SK-N-SH treated with all-trans-retinoic acid at 6 μM for 48 hours (cell line): Measurements from ENCODE around the gene HELZ2.

Experiments used
- ATAC-seq: fragments of 200-7000 bp; cut with Tn5 transposase; 3 replicates; pipeline ENCODE4 v1.9.1; 2020; ENCODE audit warnings: mild to moderate bottlenecking, moderate library complexity
- ARNTL ChIP-seq: fragments of 450-650 bp; formaldehyde crosslinking; IDR thresholded peaks from 2 replicates; pipeline ENCODE4 v1.5.0; 2020; ENCODE audit warnings: low read depth, mild to moderate bottlenecking, moderate library complexity, borderline replicate concordance
- CREB5 ChIP-seq: fragments of 250-450 bp; sonication (Bioruptor Pico); IDR thresholded peaks from 2 replicates; pipeline ENCODE4 v1.5.1; 2020; ENCODE audit warnings: low read depth, mild to moderate bottlenecking, moderate library complexity
- CSDC2 ChIP-seq: fragments of 250-450 bp; sonication (Bioruptor Pico); IDR thresholded peaks from 2 replicates; pipeline ENCODE4 v1.5.0; 2020; ENCODE audit warnings: mild to moderate bottlenecking, moderate library complexity
- ESRRG ChIP-seq: fragments of 250-450 bp; sonication (Bioruptor Pico); IDR thresholded peaks from 2 replicates; pipeline ENCODE4 v1.6.1; 2021; ENCODE audit warnings: mild to moderate bottlenecking
- GLIS3 ChIP-seq: fragments of 250-450 bp; sonication (Bioruptor Pico); IDR thresholded peaks from 2 replicates; pipeline ENCODE4 v1.5.0; 2020; ENCODE audit warnings: mild to moderate bottlenecking, moderate library complexity
- ISL1 ChIP-seq: fragments of 250-450 bp; sonication (Bioruptor Pico); IDR thresholded peaks from 2 replicates; pipeline ENCODE4 v2.1.2; 2022; ENCODE audit warnings: mild to moderate bottlenecking, moderate library complexity
- OSR1 ChIP-seq: fragments of 250-450 bp; sonication (Bioruptor Pico); IDR thresholded peaks from 2 replicates; pipeline ENCODE4 v1.8.0; 2022; ENCODE audit warnings: moderate library complexity, mild to moderate bottlenecking, inconsistent platforms
- PATZ1 ChIP-seq: fragments of 250-450 bp; sonication (Bioruptor Pico); IDR thresholded peaks from 2 replicates; pipeline ENCODE4 v1.8.0; 2020; ENCODE audit warnings: mild to moderate bottlenecking, moderate library complexity, borderline replicate concordance
- POU6F1 ChIP-seq: fragments of 250-450 bp; sonication (Bioruptor Pico); IDR thresholded peaks from 2 replicates; pipeline ENCODE4 v1.8.0; 2021; ENCODE audit warnings: low read depth, mild to moderate bottlenecking, moderate library complexity, borderline replicate concordance
- PPARA ChIP-seq: fragments of 250-450 bp; sonication (Bioruptor Pico); IDR thresholded peaks from 2 replicates; pipeline ENCODE4 v1.5.0; 2020; ENCODE audit warnings: mild to moderate bottlenecking, borderline replicate concordance
- RARB ChIP-seq: fragments of 250-450 bp; sonication (Bioruptor Pico); IDR thresholded peaks from 2 replicates; pipeline ENCODE4 v1.8.0; 2021; ENCODE audit warnings: mild to moderate bottlenecking, moderate library complexity
- SNAI2 ChIP-seq: fragments of 250-450 bp; sonication (Bioruptor Pico); IDR thresholded peaks from 2 replicates; pipeline ENCODE4 v1.5.0; 2020; ENCODE audit warnings: mild to moderate bottlenecking, moderate library complexity
- TCF4 ChIP-seq: fragments of 250-450 bp; sonication (Bioruptor Pico); IDR thresholded peaks from 2 replicates; pipeline ENCODE4 v1.8.0; 2021; ENCODE audit warnings: mild to moderate bottlenecking, moderate library complexity, borderline replicate concordance
- TOX ChIP-seq: fragments of 250-450 bp; sonication (Bioruptor Pico); IDR thresholded peaks from 2 replicates; pipeline ENCODE4 v1.8.0; 2021; ENCODE audit warnings: mild to moderate bottlenecking, moderate library complexity, borderline replicate concordance
- ZFP3 ChIP-seq: fragments of 250-450 bp; sonication (Bioruptor Pico); IDR thresholded peaks from 2 replicates; pipeline ENCODE4 v1.5.0; 2020; ENCODE audit warnings: mild to moderate bottlenecking, moderate library complexity
- ZFP30 ChIP-seq: fragments of 450-650 bp; formaldehyde crosslinking; IDR thresholded peaks from 2 replicates; pipeline ENCODE4 v1.5.0; 2022; ENCODE audit warnings: mild to moderate bottlenecking, moderate library complexity
- ZNF565 ChIP-seq: fragments of 450-650 bp; formaldehyde crosslinking; conservative IDR thresholded peaks from 2 replicates; pipeline ENCODE4 v1.5.0; 2020; ENCODE audit warnings: low read depth, mild to moderate bottlenecking, moderate library complexity
- ZNF70 ChIP-seq: fragments of 450-650 bp; formaldehyde crosslinking; IDR thresholded peaks from 2 replicates; pipeline ENCODE4 v1.5.0; 2020; ENCODE audit warnings: mild to moderate bottlenecking, moderate library complexity
- ZNF8 ChIP-seq: fragments of 450-650 bp; formaldehyde crosslinking; IDR thresholded peaks from 2 replicates; pipeline ENCODE4 v1.5.0; 2020; ENCODE audit warnings: mild to moderate bottlenecking, moderate library complexity

The HELZ2 gene

GRCh38 chr20:63533871-63534393 lies 40.1 kb downstream of the HELZ2 start (continued):
- TF ChIP-seq OSR1 (CRISPR knock-in tag), result no peak
- TF ChIP-seq, all 23 proteins: peak for 0

GRCh38 chr20:63533388-63533787 lies 40.7 kb downstream of the HELZ2 start:
- no peak for ATAC-seq
- TF ChIP-seq TOX (no peak), ARNTL (CRISPR knock-in tag) (no peak), ZFP30 (CRISPR knock-in tag) (no peak), CSDC2 (no peak), GLIS3 (CRISPR knock-in tag) (no peak), SNAI2 (CRISPR knock-in tag) (no peak), PATZ1 (CRISPR knock-in tag) (no peak), PPARA (CRISPR knock-in tag) (no peak), ZFP3 (no peak), ZNF70 (CRISPR knock-in tag) (no peak)

- ATAC-seq, result no peak
- TF ChIP-seq CREB5 (CRISPR knock-in tag) (no peak), CSDC2 (no peak), ZNF565 (no peak), ESRRG (CRISPR knock-in tag) (no peak), ZFP3 (no peak), ARNTL (CRISPR knock-in tag) (no peak), ISL1 (CRISPR knock-in tag) (no peak), ZFP30 (CRISPR knock-in tag) (no peak), ZNF70 (CRISPR knock-in tag) (no peak)
Observed at GRCh38 chr20:63532449-63532971, 41.5 kb downstream of the HELZ2 start.

- TF ChIP-seq CSDC2 (no peak), ZNF8 (no peak), GLIS3 (CRISPR knock-in tag) (no peak), POU6F1 (CRISPR knock-in tag) (no peak)
- no peak for ATAC-seq
Observed at GRCh38 chr20:63531686-63532448, 42.2 kb downstream of the HELZ2 start.

- TF ChIP-seq PPARA (CRISPR knock-in tag) (no peak), POU6F1 (CRISPR knock-in tag) (no peak), RARB (no peak), TCF4 (CRISPR knock-in tag) (no peak), SNAI2 (CRISPR knock-in tag) (no peak), ZFP3 (no peak), ESRRG (CRISPR knock-in tag) (no peak)
- no peak for ATAC-seq
Observed at GRCh38 chr20:63530788-63531160, 43.3 kb downstream of the HELZ2 start.
